HG03060 (cell line): ENCODE data around the gene PACS2.

Experiments used
- ATAC-seq: cut with Tn5 transposase; IDR thresholded peaks from one replicate; pipeline ENCODE4 v1.9.1; 2021; ENCODE audit warnings: low read depth, moderate number of reproducible peaks; ENCODE audit not compliant: unreplicated experiment

PACS2 gene

GRCh38 chr14:105395538-105395854, 80.9 kb downstream of the PACS2 start:
- ATAC-seq, result no peak

GRCh38 chr14:105397350-105397931, 82.9 kb downstream of the PACS2 start:
- ATAC-seq, result no peak

GRCh38 chr14:105398044-105398725, 83.6 kb downstream of the PACS2 start, which contains the start of gene TEX22:
Gene TEX22 (plus strand): TSS chr14:105398538. CDS start chr14:105399341, 803 bp downstream.
- ATAC-seq, result no peak

- ATAC-seq, result no peak
These were observed 84.3 kb downstream of the PACS2 start for GRCh38 chr14:105398726-105399465.

- no peak for ATAC-seq
These were observed 84.9 kb downstream of the PACS2 start for GRCh38 chr14:105399466-105399775.

GRCh38 chr14:105400016-105400415, 85.5 kb downstream of the PACS2 start:
- no peak for ATAC-seq

- ATAC-seq, result no peak
These were observed 87.2 kb downstream of the PACS2 start for GRCh38 chr14:105401699-105402098.

- no peak for ATAC-seq
These were observed 94.0 kb downstream of the PACS2 start for GRCh38 chr14:105408592-105408991.

- ATAC-seq, result no peak
These were observed 94.8 kb downstream of the PACS2 start for GRCh38 chr14:105409364-105409763.

- ATAC-seq, result no peak
These were observed 96.1 kb downstream of the PACS2 start for GRCh38 chr14:105410642-105411016.

GRCh38 chr14:105411017-105411941, 96.7 kb downstream of the PACS2 start:
- ATAC-seq, result no peak

- ATAC-seq, result no peak
These were observed 97.6 kb downstream of the PACS2 start for GRCh38 chr14:105411985-105412770.

GRCh38 chr14:105412771-105413543, 98.4 kb downstream of the PACS2 start:
- no peak for ATAC-seq

GRCh38 chr14:105413544-105413886, 99.0 kb downstream of the PACS2 start:
- no peak for ATAC-seq

GRCh38 chr14:105414456-105415371, 100.2 kb downstream of the PACS2 start:
- no peak for ATAC-seq

GRCh38 chr14:105415481-105416428, 101.2 kb downstream of the PACS2 start:
- ATAC-seq, result no peak

GRCh38 chr14:105416671-105417070, 102.1 kb downstream of the PACS2 start:
- ATAC-seq, result no peak
